Measurements from ENCODE around the gene PDCD10. TPM values are rescaled to one million over a fixed set of nuclear protein-coding genes. Genes with fewer than 3 reads are reported as not detected.

PDCD10 gene
- total and polyA plus RNA-seq, 2 experiments from 2014 or later, result 58.2 to 89.6 TPM

DNA sequence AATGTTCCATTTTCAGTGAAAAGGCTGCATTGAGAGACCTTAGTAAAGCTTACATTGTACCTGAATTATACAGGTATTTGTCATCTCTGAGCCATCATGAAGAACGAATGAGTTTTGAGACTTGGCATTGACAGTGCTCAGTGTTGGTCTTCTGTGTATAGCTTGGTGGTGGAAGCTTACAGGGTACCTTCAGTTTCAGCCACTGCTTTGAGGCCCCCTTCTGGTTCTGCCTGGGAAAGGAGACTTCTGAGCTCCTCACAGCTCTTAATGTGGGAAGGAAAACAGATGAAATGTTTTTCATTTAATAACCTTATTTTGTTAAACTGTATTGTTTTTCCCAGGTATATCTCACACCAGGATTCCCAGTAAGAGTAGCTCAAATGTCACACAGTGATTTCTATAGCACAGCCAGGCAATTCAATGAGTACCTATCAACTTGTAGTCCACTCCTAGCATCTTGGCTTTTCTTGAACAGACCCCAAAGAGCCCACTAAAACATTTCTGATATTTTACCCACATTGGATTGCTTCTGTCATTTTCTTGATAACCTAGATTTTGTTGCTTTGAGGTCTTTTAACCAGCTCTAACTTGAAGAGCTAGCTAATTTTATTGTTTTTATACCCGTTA is 6.4 kb upstream of the PDCD10 start:
- H2AFZ ChIP-seq, result no peak overlapping the region
- no peak overlapping the region for H3K4me3 ChIP-seq
- peaks cover 18% of the 10 kb centered on the region for H3K79me2 ChIP-seq
- no peak overlapping the region for H3K27ac ChIP-seq
- H3K36me3 ChIP-seq (replicated peaks; ENCODE audit: insufficient read depth, low read depth), result no peaks in the 10 kb centered on the region
- H3K9me3 ChIP-seq (ENCODE audit: low read depth), result no peaks in the 10 kb centered on the region
- no peaks in the 10 kb centered on the region for H3K27me3 ChIP-seq
- TF ChIP-seq EZH2phosphoT487 (IDR thresholded peaks at IDR 0.05; ENCODE audit: low read depth, severe bottlenecking, unreplicated experiment) (no peak), CTCF (IDR thresholded peaks at IDR 0.05; ENCODE audit: poor library complexity) (peak; percentile 47), EZH2 (IDR thresholded peaks at IDR 0.05; ENCODE audit: borderline replicate concordance) (no peak)
- peak; percentile 58 for DNase-seq (ENCODE audit: low spot score)
- H3K9me2 ChIP-seq (replicated peaks; ENCODE audit: insufficient read depth), result no peaks in the 10 kb centered on the region
- WGBS (ENCODE audit: low lambda C conversion rate, missing lambda C conversion rate), result 49% methylated on average over 2 of the region's 2 CpGs
- H3K4me2 ChIP-seq, result no peak overlapping the region
- no peaks in the 10 kb centered on the region for H3K4me1 ChIP-seq (ENCODE audit: insufficient read depth)
- H4K20me1 ChIP-seq (ENCODE audit: insufficient read depth, poor library complexity, severe bottlenecking), result no peaks in the 10 kb centered on the region

GRCh38 chr3:167739190-167739810 is 4.6 kb upstream of the PDCD10 start:
- H3K27me3 ChIP-seq, result no peaks in the 10 kb centered on the region
- no peak overlapping the region for H2AFZ ChIP-seq
- no peak overlapping the region for H3K4me3 ChIP-seq
- H3K27ac ChIP-seq, result no peak overlapping the region
- peaks cover 19% of the 10 kb centered on the region for H3K79me2 ChIP-seq
- no peaks in the 10 kb centered on the region for H3K4me1 ChIP-seq (ENCODE audit: insufficient read depth)
- WGBS (ENCODE audit: low lambda C conversion rate, missing lambda C conversion rate), result 89% methylated on average over 4 of the region's 4 CpGs
- TF ChIP-seq EZH2 (IDR thresholded peaks at IDR 0.05; ENCODE audit: borderline replicate concordance) (no peak), EZH2phosphoT487 (IDR thresholded peaks at IDR 0.05; ENCODE audit: low read depth, severe bottlenecking, unreplicated experiment) (no peak), CTCF (IDR thresholded peaks at IDR 0.05; ENCODE audit: poor library complexity) (no peak)
- H3K36me3 ChIP-seq (replicated peaks; ENCODE audit: insufficient read depth, low read depth), result no peaks in the 10 kb centered on the region
- H3K9me2 ChIP-seq (replicated peaks; ENCODE audit: insufficient read depth), result no peaks in the 10 kb centered on the region
- H4K20me1 ChIP-seq (ENCODE audit: insufficient read depth, poor library complexity, severe bottlenecking), result no peaks in the 10 kb centered on the region
- no peak overlapping the region for H3K4me2 ChIP-seq
- H3K9me3 ChIP-seq (ENCODE audit: low read depth), result no peaks in the 10 kb centered on the region
- no peak for DNase-seq (ENCODE audit: low spot score)

GRCh38 chr3:167738037-167738436 is 3.3 kb upstream of the PDCD10 start:
- DNase-seq (ENCODE audit: low spot score), result no peak
- H3K9me2 ChIP-seq (replicated peaks; ENCODE audit: insufficient read depth), result no peaks in the 10 kb centered on the region
- H3K4me3 ChIP-seq, result no peak overlapping the region
- no peaks in the 10 kb centered on the region for H3K36me3 ChIP-seq (replicated peaks; ENCODE audit: insufficient read depth, low read depth)
- H4K20me1 ChIP-seq (ENCODE audit: insufficient read depth, poor library complexity, severe bottlenecking), result no peaks in the 10 kb centered on the region
- H3K9me3 ChIP-seq (ENCODE audit: low read depth), result no peaks in the 10 kb centered on the region
- no peak overlapping the region for H2AFZ ChIP-seq
- H3K4me1 ChIP-seq (ENCODE audit: insufficient read depth), result peaks cover 5% of the 10 kb centered on the region
- no peak overlapping the region for H3K27ac ChIP-seq
- H3K4me2 ChIP-seq, result no peak overlapping the region
- peaks cover 31% of the 10 kb centered on the region for H3K79me2 ChIP-seq
- WGBS (ENCODE audit: low lambda C conversion rate, missing lambda C conversion rate), result 81% methylated on average over 2 of the region's 2 CpGs
- H3K27me3 ChIP-seq, result no peaks in the 10 kb centered on the region
- TF ChIP-seq CTCF (IDR thresholded peaks at IDR 0.05; ENCODE audit: poor library complexity) (no peak), EZH2phosphoT487 (IDR thresholded peaks at IDR 0.05; ENCODE audit: low read depth, severe bottlenecking, unreplicated experiment) (no peak), EZH2 (IDR thresholded peaks at IDR 0.05; ENCODE audit: borderline replicate concordance) (no peak)
